Calu3 (cell line): Measurements from ENCODE around the gene SLCO2A1. TPM values are rescaled to one million over a fixed set of nuclear protein-coding genes. Genes with fewer than 3 reads are reported as not detected.

Experiments used
- BruUV-seq: library from RNA; stranded (reverse); fragments of 400-500 nt; replicated peaks from 2 replicates; lab custom pipeline; 2021; lab: Mats Ljungman, UMichigan
- CTCF ChIA-PET: fragments of 300-600 bp; sonication (Branson Sonifier 250); formaldehyde crosslinking; loops from one replicate; lab custom pipeline; 2022; ENCODE audit warnings: antibody characterized with exemption; lab: Charles Lee
- DNase-seq: peaks from one replicate; pipeline ENCODE4 v3.0.0; 2022
- H3K27ac Mint-ChIP-seq: one replicate; pipeline ENCODE4 v1.8.0; 2022; ENCODE audit warnings: mixed read lengths; ENCODE audit not compliant: unreplicated experiment
- H3K27me3 Mint-ChIP-seq: one replicate; pipeline ENCODE4 v1.8.0; 2022; ENCODE audit warnings: mixed read lengths; ENCODE audit not compliant: unreplicated experiment
- H3K36me3 Mint-ChIP-seq: one replicate; pipeline ENCODE4 v1.8.0; 2022; ENCODE audit warnings: mild to moderate bottlenecking, moderate library complexity, mixed read lengths; ENCODE audit not compliant: insufficient read depth, unreplicated experiment
- H3K4me1 Mint-ChIP-seq: one replicate; pipeline ENCODE4 v1.8.0; 2022; ENCODE audit warnings: mild to moderate bottlenecking, low read depth, mixed read lengths; ENCODE audit not compliant: unreplicated experiment
- H3K4me3 Mint-ChIP-seq: one replicate; pipeline ENCODE4 v1.8.0; 2022; ENCODE audit warnings: mild to moderate bottlenecking, low read depth, moderate library complexity, mixed read lengths; ENCODE audit not compliant: unreplicated experiment
- H3K9me3 Mint-ChIP-seq: one replicate; pipeline ENCODE4 v1.8.0; 2022; ENCODE audit warnings: low read depth, mixed read lengths; ENCODE audit not compliant: unreplicated experiment
- CTCF ChIP-seq: fragments of 200-600 bp; IDR thresholded peaks from one replicate; pipeline ENCODE4 v1.8.0; 2022; ENCODE audit warnings: antibody characterized with exemption; ENCODE audit not compliant: unreplicated experiment
- intact Hi-C: fragments of 100-400 bp; cut with micrococcal nuclease; formaldehyde crosslinking; loops from one replicate; pipeline ENCODE4 v1.10.0; 2022; ENCODE audit not compliant: unreplicated experiment
- total RNA-seq: library from RNA; stranded (reverse); gene quantifications from 2 replicates; pipeline ENCODE4 v1.2.3, GENCODE V29; 2022

SLCO2A1 gene
- total RNA-seq, 1 experiment from 2014 or later = not detected

DNA sequence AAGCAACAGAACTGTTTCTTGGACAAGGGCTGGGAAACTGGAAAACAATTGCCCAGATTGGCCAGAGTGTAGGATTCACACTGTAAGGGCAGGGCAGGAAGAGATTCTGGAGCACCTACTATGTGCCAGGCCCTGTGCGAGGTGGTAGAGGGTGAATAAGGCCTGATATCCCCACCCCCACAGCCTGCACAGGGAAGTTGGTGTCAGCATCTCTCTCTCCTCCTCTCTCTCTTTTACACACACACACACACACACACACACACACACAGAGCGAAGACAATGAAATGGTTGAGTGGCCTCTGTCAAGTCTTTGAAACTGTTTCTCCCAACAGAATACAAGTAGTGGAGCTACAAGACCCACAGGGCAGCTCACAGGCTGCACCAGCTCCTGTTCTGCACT lies 47.1 kb upstream of the SLCO2A1 start:
- Mint-ChIP-seq H3K27me3 (peaks cover 53% of the 10 kb centered on the region), H3K36me3 (no peaks in the 10 kb centered on the region), H3K27ac (no peak overlapping the region), H3K9me3 (peaks cover 3% of the 10 kb centered on the region), H3K4me3 (no peak overlapping the region), H3K4me1 (no peaks in the 10 kb centered on the region)
- intact Hi-C loops = no loop called here
- no peak for DNase-seq
- TF ChIP-seq CTCF = no peak
- CTCF ChIA-PET = no interaction called here
- BruUV-seq = no TSS peak

DNA sequence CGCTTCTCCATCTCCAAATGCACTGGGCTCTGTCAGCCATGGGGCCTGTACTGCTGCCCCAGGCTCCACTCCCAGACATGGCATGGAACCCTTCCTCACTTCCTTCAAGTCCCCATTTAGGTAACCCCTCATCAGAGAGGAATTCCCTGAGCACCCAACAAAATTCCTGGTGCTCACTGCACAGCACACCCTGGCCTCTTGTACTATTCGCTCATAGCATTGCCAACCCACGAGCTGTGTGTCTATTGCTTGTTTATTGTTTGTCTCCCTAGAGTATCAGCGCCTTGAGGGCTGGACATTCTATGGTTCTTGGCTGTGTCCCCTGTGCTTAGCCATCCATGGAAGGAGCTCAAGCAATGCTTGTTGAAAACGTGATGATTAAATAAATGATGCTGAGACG lies 46.1 kb upstream of the SLCO2A1 start:
- Mint-ChIP-seq H3K36me3 (no peaks in the 10 kb centered on the region), H3K27ac (no peak overlapping the region)
- CTCF ChIA-PET = interaction anchor here (0.7 kb wide), 1 partner anchor 8 kb away, joined by 3 read pairs; no protein-coding TSS in a partner anchor

GRCh38 chr3:134075568-134075825 lies 45.8 kb upstream of the SLCO2A1 start:
- H3K27me3 Mint-ChIP-seq = peaks cover 53% of the 10 kb centered on the region
- peaks cover 3% of the 10 kb centered on the region for H3K9me3 Mint-ChIP-seq
- no peak for TF ChIP-seq CTCF
- H3K27ac Mint-ChIP-seq = no peak overlapping the region
- H3K36me3 Mint-ChIP-seq = no peaks in the 10 kb centered on the region
- BruUV-seq = no TSS peak
- DNase-seq = no peak
- intact Hi-C loops = no loop called here
- H3K4me1 Mint-ChIP-seq = no peaks in the 10 kb centered on the region
- CTCF ChIA-PET = interaction anchor here (1.6 kb wide), 1 partner anchor 10 kb away, joined by 4 read pairs; no protein-coding TSS in a partner anchor
- no peak overlapping the region for H3K4me3 Mint-ChIP-seq

More for the DNA sequence above, 46.1 kb upstream of the SLCO2A1 start:
- BruUV-seq = no TSS peak
- Mint-ChIP-seq H3K4me3 (no peak overlapping the region), H3K9me3 (peaks cover 3% of the 10 kb centered on the region), H3K4me1 (no peaks in the 10 kb centered on the region), H3K27me3 (peaks cover 53% of the 10 kb centered on the region)
- intact Hi-C loops = no loop called here
- no peak for TF ChIP-seq CTCF
- no peak for DNase-seq

- no peak for TF ChIP-seq CTCF
- intact Hi-C loops = no loop called here
- Mint-ChIP-seq H3K27ac (no peak overlapping the region), H3K36me3 (no peaks in the 10 kb centered on the region), H3K4me3 (no peak overlapping the region), H3K4me1 (no peaks in the 10 kb centered on the region), H3K27me3 (peaks cover 53% of the 10 kb centered on the region), H3K9me3 (peaks cover 2% of the 10 kb centered on the region)
- no TSS peak for BruUV-seq
- CTCF ChIA-PET = interaction anchor here (1.6 kb wide), 1 partner anchor 10 kb away, joined by 4 read pairs; no protein-coding TSS in a partner anchor
- no peak for DNase-seq
Measured at GRCh38 chr3:134074790-134075567, 45.3 kb upstream of the SLCO2A1 start.
